Gastrocnemius medialis (tissue), 4 donors: ENCODE results near the gene OSBP2.

ENCODE experiments used
- CTCF ChIP-seq, 5 experiments: fragments of 450-650 bp in 3 of 5; fragments of 200-600 bp in 2 of 5; sonication (generic) in 2 of 5; IDR thresholded peaks in 4 of 5; conservative IDR thresholded peaks in 1 of 5; 1 replicate in 4 of 5; 2 replicates in 1 of 5; pipeline ENCODE4 v1.5.1; 2016 to 2019; ENCODE audit warnings: antibody characterized with exemption in 5 of 5, mild to moderate bottlenecking in 3 of 5, moderate library complexity in 3 of 5
- POLR2A ChIP-seq, 2 donors: fragments of 450-650 bp; IDR thresholded peaks; one replicate each; pipeline ENCODE4 v1.6.1; 2017; ENCODE audit warnings: antibody characterized with exemption in 2 of 2, mild to moderate bottlenecking in 2 of 2, moderate library complexity in 2 of 2

- TF ChIP-seq CTCF (IDR thresholded peaks at IDR 0.05 in 4 of 5, conservative IDR thresholded peaks at IDR 0.05 in 1 of 5) (no peak), POLR2A (IDR thresholded peaks at IDR 0.05) (no peak)
These were observed 255.4 kb downstream of the OSBP2 start for GRCh38 chr22:30949934-30950660.
